Cardiac muscle cell (in vitro differentiated cells and primary cell): ENCODE measurements around the gene CREB5. TPM values are rescaled to one million over a fixed set of nuclear protein-coding genes. Genes with fewer than 3 reads are reported as not detected.

ENCODE experiments used
- DNase-seq, 2 donors: peaks; one replicate each; pipeline versions ENCODE4 v3.0.0 to v3.0.0-alpha.2; 2010 to 2017; ENCODE audit warnings: low read depth in 1 of 2, low spot score in 1 of 2
- H3K27ac ChIP-seq: fragments of 200-600 bp; sonication (generic); 2 replicates; pipeline ENCODE4 v1.5.1; 2016
- H3K27me3 ChIP-seq: fragments of 200-600 bp; sonication (generic); 2 replicates; pipeline ENCODE4 v1.6.0; 2016; ENCODE audit warnings: control low read depth
- H3K36me3 ChIP-seq: fragments of 200-600 bp; sonication (generic); 2 replicates; pipeline ENCODE4 v1.5.1; 2016; ENCODE audit warnings: control low read depth
- H3K4me1 ChIP-seq: fragments of 200-600 bp; sonication (generic); 2 replicates; pipeline ENCODE4 v1.8.1; 2017; ENCODE audit warnings: low read depth, mild to moderate bottlenecking, mixed run types
- H3K4me3 ChIP-seq: fragments of 200-600 bp; sonication (generic); 2 replicates; pipeline ENCODE4 v1.5.1; 2016; ENCODE audit warnings: mild to moderate bottlenecking
- H3K9me3 ChIP-seq: fragments of 200-600 bp; sonication (generic); 2 replicates; pipeline ENCODE4 v1.5.1; 2017; ENCODE audit warnings: low read depth, mild to moderate bottlenecking, control low read depth
- CTCF ChIP-seq: IDR thresholded peaks from 2 replicates; pipeline ENCODE4 v1.5.1; 2012; ENCODE audit warnings: low read depth, mild to moderate bottlenecking, low read length
- polyA plus RNA-seq: library from polyadenylated mRNA; unstranded; fragments of >200 nt; fragmentation: Nextera tagmentation; extraction: Ambion mirVana; gene quantifications from 2 replicates; pipeline ENCODE4 v1.2.1, GENCODE V29; 2016
- total RNA-seq: library from RNA; depleted of rRNA; stranded (reverse); fragments of >200 nt; gene quantifications from 2 replicates; pipeline ENCODE4 v1.2.3, GENCODE V29; 2016

The CREB5 gene
- total and polyA plus RNA-seq, 2 experiments from 2014 or later, result 4.6 TPM

GRCh38 chr7:28617308-28617880 is 205.1 kb downstream of the CREB5 start:
- no peak for TF ChIP-seq CTCF
- no peak for DNase-seq

GRCh38 chr7:28618383-28618782 is 206.1 kb downstream of the CREB5 start:
- TF ChIP-seq CTCF, result no peak
- H3K4me1 ChIP-seq, result peaks cover 3% of the 10 kb centered on the region
- H3K27ac ChIP-seq, result no peak overlapping the region
- no peaks in the 10 kb centered on the region for H3K9me3 ChIP-seq
- H3K36me3 ChIP-seq, result no peaks in the 10 kb centered on the region
- DNase-seq, result no peak
- H3K27me3 ChIP-seq, result no peaks in the 10 kb centered on the region
- H3K4me3 ChIP-seq, result no peak overlapping the region

More at GRCh38 chr7:28617308-28617880, 205.1 kb downstream of the CREB5 start:
- H3K27ac ChIP-seq, result no peak overlapping the region
- H3K4me1 ChIP-seq, result no peaks in the 10 kb centered on the region
- H3K4me3 ChIP-seq, result no peak overlapping the region
- no peaks in the 10 kb centered on the region for H3K36me3 ChIP-seq
- H3K27me3 ChIP-seq, result no peaks in the 10 kb centered on the region
- H3K9me3 ChIP-seq, result no peaks in the 10 kb centered on the region

- Histone ChIP-seq H3K9me3 (no peaks in the 10 kb centered on the region), H3K4me3 (no peak overlapping the region), H3K4me1 (peaks cover 10% of the 10 kb centered on the region), H3K36me3 (no peaks in the 10 kb centered on the region), H3K27ac (no peak overlapping the region), H3K27me3 (no peaks in the 10 kb centered on the region)
- DNase-seq, result no peak
- TF ChIP-seq CTCF, result no peak
Observed at GRCh38 chr7:28619256-28619655, 206.9 kb downstream of the CREB5 start.

GRCh38 chr7:28621369-28621841 is 209.1 kb downstream of the CREB5 start:
- Histone ChIP-seq H3K27ac (no peak overlapping the region), H3K27me3 (no peaks in the 10 kb centered on the region), H3K4me1 (peaks cover 15% of the 10 kb centered on the region), H3K4me3 (no peak overlapping the region), H3K9me3 (no peaks in the 10 kb centered on the region), H3K36me3 (no peaks in the 10 kb centered on the region)
- DNase-seq, result no peak
- TF ChIP-seq CTCF, result no peak

- Histone ChIP-seq H3K36me3 (no peaks in the 10 kb centered on the region), H3K27ac (no peak overlapping the region), H3K4me1 (peaks cover 20% of the 10 kb centered on the region), H3K9me3 (no peaks in the 10 kb centered on the region), H3K27me3 (no peaks in the 10 kb centered on the region), H3K4me3 (no peak overlapping the region)
- DNase-seq, result peak in 1 of 2 donors; percentile 12
- no peak for TF ChIP-seq CTCF
Observed at GRCh38 chr7:28623105-28623730, 210.9 kb downstream of the CREB5 start.
